ENCODE measurements around the gene ANTXR1.
A peak's percentile ranks its signal among the peaks of the same experiment; 100 is the strongest.

The ANTXR1 gene

GRCh38 chr2:69100220-69100723, 87.3 kb downstream of the ANTXR1 start:
- no peak for DNase-seq

DNA sequence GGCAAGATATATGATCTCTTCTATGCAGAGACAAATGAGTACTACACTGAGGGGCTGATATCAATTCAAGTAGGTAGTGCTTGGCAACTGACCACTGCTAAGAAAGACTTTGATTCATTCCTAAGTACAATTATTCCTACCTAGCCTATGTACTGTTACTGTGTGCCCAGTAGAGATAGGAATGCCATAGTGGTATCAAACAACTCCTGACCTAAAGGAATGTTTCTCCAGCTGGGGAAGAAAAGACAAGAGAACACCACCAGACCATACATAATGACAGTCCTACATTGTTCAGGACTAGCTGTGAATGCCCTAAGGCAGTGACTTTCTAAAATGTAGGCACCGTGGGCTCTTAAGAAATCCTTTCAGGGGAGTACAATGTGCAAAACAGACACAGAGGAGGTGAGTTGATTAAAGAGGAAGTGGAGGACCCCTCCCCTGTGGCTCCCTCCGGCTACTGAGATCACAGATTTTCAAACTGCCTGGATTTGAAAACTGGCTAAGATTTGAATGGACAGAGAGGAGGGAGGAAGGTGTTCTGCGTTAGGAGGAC, 89.1 kb downstream of the ANTXR1 start:
- DNase-seq = no peak

DNA sequence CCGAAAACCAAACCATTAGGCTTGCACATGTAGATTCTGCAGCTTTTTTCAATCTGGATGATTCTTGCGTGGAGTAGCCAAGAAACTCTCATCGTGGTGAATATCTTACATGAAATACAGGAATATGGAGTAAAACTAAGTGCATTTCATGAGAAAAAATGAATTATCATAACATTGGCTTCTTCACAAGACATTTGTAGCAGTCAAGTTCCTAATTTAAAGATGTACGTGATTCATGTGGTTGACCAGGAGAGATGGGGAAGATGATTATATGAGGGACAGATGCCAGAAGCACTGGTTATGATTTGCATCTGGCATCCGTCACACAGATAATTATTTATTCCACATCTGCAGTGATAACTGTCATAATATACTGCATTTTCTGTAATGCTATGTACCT, 90.4 kb downstream of the ANTXR1 start:
- no peak for DNase-seq

DNA sequence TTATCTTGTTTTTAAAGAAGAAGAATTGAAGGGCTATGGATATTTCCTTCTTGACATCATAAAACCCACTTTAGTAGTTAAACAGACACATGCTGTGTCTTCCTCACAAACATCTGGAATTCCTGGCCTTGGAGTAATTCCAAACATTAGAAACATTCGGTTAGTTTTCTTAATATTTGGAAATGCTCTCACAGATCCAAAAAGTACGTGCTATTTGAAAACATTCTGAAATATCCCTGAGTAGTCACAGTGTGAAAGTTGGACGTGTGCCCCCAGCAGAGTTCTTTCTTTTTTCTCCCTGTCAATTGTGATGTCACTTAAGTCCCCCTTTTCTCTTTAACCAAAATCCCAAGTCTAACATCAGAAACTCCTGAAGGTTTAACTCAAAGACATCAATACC, 91.3 kb downstream of the ANTXR1 start:
- no peak for DNase-seq

- no peak for DNase-seq
Observed at GRCh38 chr2:69109255-69109654, 96.3 kb downstream of the ANTXR1 start.

GRCh38 chr2:69111076-69111475, 98.1 kb downstream of the ANTXR1 start:
- DNase-seq = no peak

GRCh38 chr2:69113627-69114026, 100.6 kb downstream of the ANTXR1 start:
- no peak for DNase-seq

- no peak for DNase-seq
Observed at GRCh38 chr2:69114534-69114933, 101.6 kb downstream of the ANTXR1 start.

DNA sequence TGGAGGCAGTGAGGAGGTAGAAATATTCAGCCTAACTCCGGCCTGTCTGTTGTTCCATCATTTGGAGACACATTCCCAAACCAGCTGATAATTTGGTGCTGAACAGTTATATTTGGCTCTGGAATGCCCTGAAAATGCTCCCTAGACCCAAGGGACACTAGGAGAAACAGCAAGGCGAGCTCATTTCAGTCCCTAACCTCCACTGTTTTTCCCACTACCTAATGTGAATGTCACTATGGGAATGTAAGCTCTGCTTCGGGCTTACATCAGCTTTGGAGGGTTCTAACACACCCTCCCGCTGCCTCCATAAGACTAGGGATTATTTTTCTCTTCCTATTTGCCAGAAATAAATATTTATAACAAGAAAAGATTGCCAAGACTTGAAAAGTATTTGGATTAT, 103.5 kb downstream of the ANTXR1 start:
- DNase-seq = no peak

GRCh38 chr2:69118609-69119008, 105.6 kb downstream of the ANTXR1 start:
- DNase-seq = no peak

DNA sequence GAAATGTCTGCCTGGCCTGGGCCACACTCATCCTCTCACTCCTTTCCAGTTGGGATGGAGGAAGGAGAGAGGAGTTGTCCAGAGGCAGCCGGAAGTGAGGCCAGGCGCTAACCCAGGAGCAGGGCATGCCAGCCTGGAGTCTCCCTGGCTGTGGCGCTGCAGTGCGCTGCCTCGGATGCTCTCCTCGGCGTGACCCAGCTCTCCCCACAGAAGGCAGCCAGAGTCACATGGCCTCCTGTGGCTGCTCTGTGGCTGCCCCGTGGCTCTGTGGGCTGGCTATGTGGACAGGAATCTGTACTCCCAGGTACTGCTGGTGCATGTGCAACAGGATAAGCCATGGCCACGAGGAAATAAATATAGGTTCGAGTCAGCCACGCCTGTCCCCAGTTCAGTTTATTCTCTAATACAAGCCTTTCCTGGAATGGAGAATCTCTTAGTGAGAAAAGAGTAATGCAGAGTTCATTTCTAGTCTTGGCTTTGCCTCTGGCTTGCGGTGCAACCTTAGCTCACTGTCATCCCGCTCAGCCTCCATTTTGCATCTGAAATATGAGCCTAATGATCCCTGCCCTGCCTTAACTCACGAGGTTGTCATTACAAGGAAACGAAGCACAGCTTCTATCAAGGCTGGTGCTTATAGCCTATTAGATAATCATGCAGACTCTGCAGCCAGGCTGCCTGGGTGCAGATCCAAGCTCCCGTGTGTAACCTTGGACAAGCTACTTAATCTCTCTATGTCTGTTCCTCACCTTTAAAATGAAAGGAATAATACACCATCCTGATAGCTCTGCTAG, 106.3 kb downstream of the ANTXR1 start:
- no peak for DNase-seq

GRCh38 chr2:69122271-69122670, 109.3 kb downstream of the ANTXR1 start:
- no peak for DNase-seq

DNA sequence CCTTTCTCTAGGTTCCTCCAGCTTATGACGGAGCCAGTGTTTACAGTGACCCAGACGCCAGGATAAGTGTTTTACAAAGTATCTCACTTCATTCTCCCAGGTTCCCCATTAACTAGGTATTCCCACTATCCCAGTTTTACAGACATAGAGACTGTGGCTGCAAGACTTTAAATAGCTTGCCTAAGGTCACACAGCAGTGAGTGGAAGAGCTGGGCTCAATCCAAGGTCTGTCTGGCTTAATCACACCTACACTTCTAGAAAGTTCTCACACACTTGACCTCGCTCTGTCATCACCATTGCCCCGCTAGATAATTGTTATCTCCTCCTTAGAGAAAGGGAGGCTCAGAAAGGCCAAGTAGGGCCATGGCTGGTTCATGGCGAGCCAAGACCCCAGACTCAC, 110.2 kb downstream of the ANTXR1 start:
- DNase-seq = no peak

DNA sequence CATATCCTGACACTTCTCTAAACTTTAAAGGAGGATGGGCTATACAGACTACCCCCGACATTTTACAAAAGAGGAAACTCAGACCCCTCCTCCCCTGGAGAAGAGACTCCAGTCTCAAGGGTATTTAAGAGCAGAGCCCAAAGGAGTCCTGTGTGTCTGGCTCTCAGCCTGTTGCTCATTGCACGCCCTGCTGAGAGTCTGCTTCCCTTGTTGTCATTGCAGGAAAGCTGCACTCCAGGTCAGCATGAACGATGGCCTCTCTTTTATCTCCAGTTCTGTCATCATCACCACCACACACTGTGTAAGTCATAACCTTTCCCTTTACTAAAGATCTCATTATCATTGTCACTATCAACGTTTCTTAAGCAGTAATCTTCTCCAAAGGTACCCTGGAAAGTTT, 111.4 kb downstream of the ANTXR1 start:
- no peak for DNase-seq

DNA sequence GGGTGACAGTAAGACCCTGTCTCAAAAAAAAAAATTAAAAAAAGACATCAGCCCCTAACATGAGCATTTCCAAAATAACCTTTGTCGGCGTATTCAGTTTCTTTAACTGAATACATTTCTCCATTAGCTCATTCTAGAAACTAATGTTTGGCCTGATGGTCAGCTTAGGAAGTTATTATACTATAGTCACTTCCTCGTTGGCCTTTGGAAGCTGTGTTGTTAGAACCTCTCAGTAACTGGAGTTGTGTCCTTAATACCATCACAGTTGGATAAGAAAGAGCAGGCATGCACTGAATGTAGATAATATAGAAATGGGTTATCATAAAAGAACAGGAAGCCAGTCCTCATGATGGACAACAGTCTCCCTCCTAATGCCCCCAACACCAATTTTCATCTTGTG, 112.8 kb downstream of the ANTXR1 start:
- no peak for DNase-seq

- DNase-seq = no peak
Observed at GRCh38 chr2:69126341-69126740, 113.4 kb downstream of the ANTXR1 start.

DNA sequence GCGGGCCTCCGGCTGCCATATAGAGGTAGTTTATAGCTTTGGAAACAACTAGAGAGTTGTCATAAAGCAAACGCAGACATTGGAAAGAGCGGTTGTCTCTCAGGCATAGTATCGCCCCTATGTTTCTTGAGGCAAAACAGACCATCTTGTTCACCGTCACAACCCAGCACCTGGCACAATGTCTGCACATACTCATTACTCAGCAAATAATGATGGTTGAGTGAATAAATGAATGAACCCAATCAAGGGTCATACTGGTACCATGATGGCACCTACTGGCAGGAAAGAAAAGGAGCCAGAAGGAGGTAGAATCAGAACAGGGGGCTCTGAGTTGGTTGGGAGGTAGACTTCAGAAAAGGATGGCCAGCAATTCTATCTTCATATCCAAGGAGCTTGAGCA, 118.5 kb downstream of the ANTXR1 start:
- no peak for DNase-seq

- DNase-seq = peak; percentile 76
Observed at GRCh38 chr2:69131983-69132675, 119.2 kb downstream of the ANTXR1 start.

- DNase-seq = no peak
Observed at GRCh38 chr2:69132960-69133590, 120.1 kb downstream of the ANTXR1 start.

DNA sequence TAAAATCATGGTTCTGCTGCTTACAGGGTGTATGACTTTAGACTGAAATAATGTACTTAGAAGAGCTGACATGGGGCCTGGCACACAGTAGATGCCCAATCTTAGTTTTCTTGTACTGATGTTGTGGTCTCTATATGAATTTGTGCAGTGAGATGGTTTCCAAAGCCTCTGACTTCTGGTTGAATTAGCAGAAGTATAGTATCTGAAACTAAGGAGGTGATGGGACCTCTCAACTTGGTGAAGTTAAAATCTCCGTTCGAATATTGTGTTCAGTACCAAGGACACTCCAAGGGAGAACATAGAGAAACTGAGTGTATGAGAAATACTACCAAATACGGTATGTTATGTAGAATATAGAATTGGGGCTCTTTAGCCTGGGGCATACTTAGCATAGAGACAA, 120.9 kb downstream of the ANTXR1 start:
- DNase-seq = no peak

GRCh38 chr2:69134306-69134945, 121.4 kb downstream of the ANTXR1 start:
- DNase-seq = peak; percentile 41

DNA sequence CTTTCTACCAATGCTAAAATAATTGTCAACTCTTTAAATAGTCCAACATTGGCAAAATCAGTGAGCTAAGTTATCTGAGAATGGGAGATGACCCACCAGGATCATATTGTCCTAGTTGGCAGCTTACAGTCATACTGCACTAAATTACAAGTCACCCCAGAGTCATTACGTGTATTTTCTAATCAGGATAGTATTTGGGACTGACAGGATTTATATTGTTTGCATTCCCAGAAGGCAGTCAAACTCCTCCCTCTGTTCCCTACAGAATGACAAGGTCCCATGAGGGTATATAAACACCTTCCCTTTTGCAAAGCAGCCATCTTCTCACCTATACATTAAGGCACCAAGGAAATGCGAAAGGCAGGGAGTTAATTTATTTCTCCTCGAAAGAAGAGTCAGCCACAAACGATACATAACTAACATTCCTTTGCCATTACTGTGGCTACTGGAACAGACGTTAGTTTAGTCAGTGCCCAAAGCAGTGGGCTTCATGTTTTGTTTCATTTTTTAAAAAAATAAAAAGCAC, 125.3 kb downstream of the ANTXR1 start:
- DNase-seq = no peak

All from NCI-H2171 treated with DMSO at 0.1 percent for 48 hours (cell line).